ENCODE measurements around the gene ZC2HC1C. TPM values are rescaled to one million over a fixed set of nuclear protein-coding genes. Genes with fewer than 3 reads are reported as not detected.
A peak's percentile ranks its signal among the peaks of the same experiment; 100 is the strongest.

Gene ZC2HC1C
- total and polyA plus RNA-seq, 7 donors = 1.2 to 4.6 (median 4.3) TPM

GRCh38 chr14:75042035-75042434 lies 27.4 kb upstream of the ZC2HC1C start:
- no peaks in the 10 kb centered on the region for H3K9me3 ChIP-seq
- no peak overlapping the region for H3K4me3 ChIP-seq
- TF ChIP-seq POLR2AphosphoS5 (IDR thresholded peaks at IDR 0.05) (no peak), EP300 (IDR thresholded peaks at IDR 0.05) (no peak), CTCF (IDR thresholded peaks at IDR 0.05) (no peak), POLR2A (IDR thresholded peaks at IDR 0.05) (no peak)
- no peak overlapping the region for H3K27ac ChIP-seq
- H3K4me1 ChIP-seq = peaks cover 0 to 17% (median 15%) of the 10 kb centered on the region in 4 donors
- H3K27me3 ChIP-seq = no peaks in the 10 kb centered on the region
- peaks cover 0 to 51% (median 5%) of the 10 kb centered on the region in 4 donors for H3K36me3 ChIP-seq
- intact Hi-C loops (cut with DNase I) = no loop called here
- 17 to 61% methylated on average over 6 of the region's 6 CpGs for WGBS, 2 donors
- DNase-seq = no peak

- intact Hi-C loops (cut with DNase I) = no loop called here
- DNase-seq = no peak
- peak overlapping the region in 1 of 4 donors; percentile 2 for H3K4me3 ChIP-seq
Measured at GRCh38 chr14:75044322-75044721, 25.1 kb upstream of the ZC2HC1C start.

GRCh38 chr14:75044752-75045151 lies 24.7 kb upstream of the ZC2HC1C start:
- 43 to 69% methylated on average over 8 of the region's 8 CpGs for WGBS, 2 donors
- peaks cover 0 to 29% (median 0%) of the 10 kb centered on the region in 4 donors for H3K36me3 ChIP-seq
- peaks cover 0 to 30% (median 17%) of the 10 kb centered on the region in 4 donors for H3K4me1 ChIP-seq
- peak overlapping the region in 1 of 4 donors; percentile 43 for H3K27ac ChIP-seq
- TF ChIP-seq CTCF (IDR thresholded peaks at IDR 0.05) = no peak
- DNase-seq = no peak
- no peaks in the 10 kb centered on the region for H3K9me3 ChIP-seq
- no peaks in the 10 kb centered on the region for H3K27me3 ChIP-seq
- intact Hi-C loops (cut with DNase I) = loop anchor here (5.0 kb wide), 1 partner anchor 38 kb away; no protein-coding TSS in a partner anchor
- peak overlapping the region in 1 of 4 donors; percentile 2 for H3K4me3 ChIP-seq

More at GRCh38 chr14:75044322-75044721, 25.1 kb upstream of the ZC2HC1C start:
- H3K9me3 ChIP-seq = no peaks in the 10 kb centered on the region
- H3K4me1 ChIP-seq = peaks cover 0 to 25% (median 15%) of the 10 kb centered on the region in 4 donors
- no peaks in the 10 kb centered on the region for H3K27me3 ChIP-seq
- TF ChIP-seq POLR2AphosphoS5 (IDR thresholded peaks at IDR 0.05) (no peak), POLR2A (IDR thresholded peaks at IDR 0.05) (no peak), CTCF (IDR thresholded peaks at IDR 0.05) (no peak), EP300 (IDR thresholded peaks at IDR 0.05) (no peak)
- H3K36me3 ChIP-seq = peaks cover 0 to 34% (median 0%) of the 10 kb centered on the region in 4 donors
- H3K27ac ChIP-seq = peak overlapping the region in 1 of 4 donors; percentile 43
- 8 to 10% methylated on average over 2 of the region's 2 CpGs for WGBS, 2 donors

GRCh38 chr14:75046275-75046674 lies 23.2 kb upstream of the ZC2HC1C start:
- DNase-seq = no peak
- Histone ChIP-seq H3K27ac (no peak overlapping the region), H3K27me3 (no peaks in the 10 kb centered on the region), H3K4me1 (peaks cover 0 to 42% (median 26%) of the 10 kb centered on the region in 4 donors), H3K9me3 (no peaks in the 10 kb centered on the region), H3K36me3 (peaks cover 0 to 18% (median 0%) of the 10 kb centered on the region in 4 donors), H3K4me3 (no peak overlapping the region)
- TF ChIP-seq POLR2A (IDR thresholded peaks at IDR 0.05) (no peak), EP300 (IDR thresholded peaks at IDR 0.05) (no peak), CTCF (IDR thresholded peaks at IDR 0.05) (no peak), POLR2AphosphoS5 (IDR thresholded peaks at IDR 0.05) (no peak)
- WGBS, 2 donors = 96 to 99% methylated on average over 5 of the region's 5 CpGs
- intact Hi-C loops (cut with DNase I) = loop anchor here (5.0 kb wide), 1 partner anchor 36 kb away; no protein-coding TSS in a partner anchor

- no peak overlapping the region for H3K4me3 ChIP-seq
- DNase-seq = no peak
- 78 to 82% methylated on average over 3 of the region's 3 CpGs for WGBS, 2 donors
- intact Hi-C loops (cut with DNase I) = loop anchor here (5.0 kb wide), 1 partner anchor 35 kb away; no protein-coding TSS in a partner anchor
- H3K27ac ChIP-seq = no peak overlapping the region
- H3K4me1 ChIP-seq = peaks cover 0 to 47% (median 29%) of the 10 kb centered on the region in 4 donors
- H3K27me3 ChIP-seq = no peaks in the 10 kb centered on the region
- H3K9me3 ChIP-seq = no peaks in the 10 kb centered on the region
- TF ChIP-seq EP300 (IDR thresholded peaks at IDR 0.05) (no peak), POLR2A (IDR thresholded peaks at IDR 0.05) (no peak), CTCF (IDR thresholded peaks at IDR 0.05) (no peak), POLR2AphosphoS5 (IDR thresholded peaks at IDR 0.05) (no peak)
- H3K36me3 ChIP-seq = peaks cover 0 to 12% (median 0%) of the 10 kb centered on the region in 4 donors
Measured at GRCh38 chr14:75046899-75047298, 22.5 kb upstream of the ZC2HC1C start.
